Cardiac fibroblast (primary cell): Measurements from ENCODE around the gene ATP11B.

Source experiments
- DNase-seq, 2 donors: peaks; one replicate each; pipeline versions ENCODE4 v3.0.0 to v3.0.0-alpha.2; 2010; ENCODE audit warnings: low read depth in 2 of 2
- H3K4me3 ChIP-seq, 2 donors: replicated peaks in 1 of 2; 1 replicate in 1 of 2; 2 replicates in 1 of 2; pipeline ENCODE4 v1.5.1; 2011; ENCODE audit warnings: low read depth in 2 of 2, low read length in 2 of 2, mild to moderate bottlenecking in 2 of 2, moderate library complexity in 1 of 2
- TF ChIP-seq, protein P1 (sequence below): IDR thresholded peaks from one replicate; pipeline ENCODE4 v1.5.1; 2011; ENCODE audit warnings: low read depth, mild to moderate bottlenecking, low read length, inconsistent platforms

The ATP11B gene

DNA sequence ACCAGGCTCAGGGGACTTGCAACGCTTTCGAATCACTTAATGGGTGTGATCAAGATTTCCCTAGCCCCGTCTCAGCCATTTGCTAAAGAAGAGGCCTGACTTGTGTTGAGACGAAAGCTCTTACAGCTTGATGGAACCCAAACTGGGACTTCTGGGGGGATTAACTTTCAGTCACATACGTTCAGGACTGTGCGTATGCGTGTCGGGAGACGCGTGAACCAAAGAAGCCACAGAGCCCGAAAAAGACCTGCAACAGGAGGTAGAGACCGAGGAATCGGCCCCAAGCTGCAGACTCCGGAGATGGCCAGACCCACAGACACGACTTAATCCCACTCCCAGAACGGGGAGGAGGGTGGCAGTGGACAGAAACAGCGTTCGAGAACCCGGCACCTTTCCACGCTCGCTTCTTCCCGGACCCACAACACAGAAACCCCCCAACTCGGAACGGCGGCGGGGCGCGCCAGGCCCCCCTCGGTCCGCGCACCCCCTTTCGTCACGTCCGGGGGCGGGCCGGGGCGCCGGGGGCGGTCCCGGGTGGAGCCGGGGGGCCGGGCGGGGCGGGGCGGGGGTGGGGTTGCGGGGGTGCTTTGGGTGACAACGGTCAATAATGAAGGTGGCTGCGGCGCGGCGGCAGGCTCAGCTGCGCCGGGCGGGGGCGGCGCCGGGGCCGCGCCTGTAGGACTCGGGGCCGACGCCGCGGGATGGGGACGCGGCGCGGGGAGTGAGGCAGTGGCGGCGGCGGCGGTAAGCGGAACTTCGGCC, at the start of gene ATP11B:
Gene ATP11B, plus strand, starts transcription at position 604 of the 762 bp plus-strand sequence. CDS start 256 bp downstream, outside the sequence.
- DNase-seq, result peak; percentile 49 to 57
- peak within 1 kb of the TSS; percentile 84 to 87 for H3K4me3 ChIP-seq

DNA sequence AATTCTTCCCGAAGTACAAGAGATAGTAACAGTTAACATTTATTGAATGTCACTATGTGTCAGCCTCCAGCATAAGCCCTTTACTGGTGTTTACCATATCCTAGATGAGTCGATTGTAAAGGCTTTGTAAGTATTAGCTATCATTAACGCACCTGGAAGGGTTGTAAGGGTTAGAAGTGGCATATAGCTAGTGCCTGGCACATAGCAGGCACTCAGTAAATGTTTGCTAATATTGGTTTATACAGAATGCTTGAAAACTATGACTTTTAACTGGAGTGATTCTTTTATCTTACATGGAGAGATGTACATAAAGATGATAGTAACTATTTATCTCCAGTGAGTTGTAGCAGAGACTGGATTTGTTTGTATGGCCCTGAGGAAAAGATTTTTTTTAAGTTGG, 46.3 kb upstream of the ATP11B start:
- DNase-seq, result no peak
- no peak overlapping the region for H3K4me3 ChIP-seq
- TF ChIP-seq, protein P1, sequence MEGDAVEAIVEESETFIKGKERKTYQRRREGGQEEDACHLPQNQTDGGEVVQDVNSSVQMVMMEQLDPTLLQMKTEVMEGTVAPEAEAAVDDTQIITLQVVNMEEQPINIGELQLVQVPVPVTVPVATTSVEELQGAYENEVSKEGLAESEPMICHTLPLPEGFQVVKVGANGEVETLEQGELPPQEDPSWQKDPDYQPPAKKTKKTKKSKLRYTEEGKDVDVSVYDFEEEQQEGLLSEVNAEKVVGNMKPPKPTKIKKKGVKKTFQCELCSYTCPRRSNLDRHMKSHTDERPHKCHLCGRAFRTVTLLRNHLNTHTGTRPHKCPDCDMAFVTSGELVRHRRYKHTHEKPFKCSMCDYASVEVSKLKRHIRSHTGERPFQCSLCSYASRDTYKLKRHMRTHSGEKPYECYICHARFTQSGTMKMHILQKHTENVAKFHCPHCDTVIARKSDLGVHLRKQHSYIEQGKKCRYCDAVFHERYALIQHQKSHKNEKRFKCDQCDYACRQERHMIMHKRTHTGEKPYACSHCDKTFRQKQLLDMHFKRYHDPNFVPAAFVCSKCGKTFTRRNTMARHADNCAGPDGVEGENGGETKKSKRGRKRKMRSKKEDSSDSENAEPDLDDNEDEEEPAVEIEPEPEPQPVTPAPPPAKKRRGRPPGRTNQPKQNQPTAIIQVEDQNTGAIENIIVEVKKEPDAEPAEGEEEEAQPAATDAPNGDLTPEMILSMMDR, result no peak

More for the DNA sequence above, at the start of gene ATP11B:
- TF ChIP-seq, protein P1, result no peak

DNA sequence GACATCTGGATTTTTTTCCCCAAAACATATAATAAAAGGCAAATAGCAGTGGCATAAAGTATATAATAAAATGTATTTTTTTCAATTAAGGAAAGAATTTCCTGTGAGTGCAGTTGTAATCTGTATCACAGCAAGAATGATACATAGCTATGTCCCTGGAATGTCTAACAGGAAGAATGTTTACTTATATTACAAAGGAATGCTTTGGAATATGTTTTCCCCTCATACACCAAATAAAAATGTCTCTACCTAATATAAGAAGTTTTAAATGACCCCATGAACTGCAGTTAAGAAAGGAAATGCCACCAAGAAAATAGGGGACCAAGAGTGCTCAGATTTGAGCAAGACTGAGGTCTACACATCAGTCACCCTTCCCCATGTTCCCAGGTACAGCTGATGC, 38.0 kb upstream of the ATP11B start:
- no peak overlapping the region for H3K4me3 ChIP-seq
- DNase-seq, result peak; percentile 28 to 31
- TF ChIP-seq, protein P1, result no peak

DNA sequence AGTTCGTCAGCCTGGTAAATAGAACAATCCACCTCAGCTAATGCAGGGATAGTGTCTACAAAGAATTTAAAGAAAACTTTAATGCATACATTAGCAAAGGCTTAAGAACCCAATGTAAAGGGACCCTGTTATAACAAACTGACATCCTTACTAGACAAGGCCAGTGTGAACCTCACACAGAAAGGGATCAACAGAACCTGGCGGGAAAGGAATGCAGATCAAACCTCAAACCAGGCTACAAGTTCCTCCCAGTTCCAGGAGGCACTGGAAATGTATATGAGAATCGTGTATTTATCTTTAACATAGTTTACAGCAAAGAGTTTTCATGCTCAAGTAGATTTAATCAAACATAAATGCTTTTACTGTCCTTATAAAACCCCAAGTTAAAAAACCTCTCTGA, 37.6 kb upstream of the ATP11B start:
- H3K4me3 ChIP-seq, result no peak overlapping the region
- TF ChIP-seq, protein P1, result no peak
- no peak for DNase-seq

DNA sequence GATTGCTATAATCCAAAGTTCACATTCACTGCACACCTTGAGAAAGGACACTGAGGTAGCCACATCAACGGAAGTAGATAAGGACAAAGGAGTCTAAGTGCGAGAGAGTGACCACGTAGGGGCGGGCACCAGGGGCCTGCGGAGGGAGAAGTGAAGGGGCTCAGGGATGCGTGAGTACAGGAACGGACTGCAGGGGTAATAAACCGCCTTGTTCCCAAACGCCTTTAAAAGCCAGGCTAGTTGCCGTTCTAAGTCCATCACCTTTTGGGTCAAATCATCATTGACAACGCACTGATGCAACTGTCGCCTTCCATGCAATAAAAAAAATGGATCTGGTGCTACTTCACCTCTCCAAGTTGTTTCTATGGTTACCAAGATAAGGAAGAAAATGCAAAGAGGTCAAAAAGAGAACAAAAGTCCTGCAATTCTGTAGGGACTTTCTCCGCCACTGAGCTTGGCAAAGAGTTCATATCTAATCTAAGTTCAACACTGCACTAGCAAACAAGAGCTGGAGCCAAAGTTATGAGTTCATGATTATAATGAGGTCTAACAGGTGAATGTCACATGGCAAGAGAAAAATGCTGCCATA, 32.6 kb upstream of the ATP11B start:
- no peak overlapping the region for H3K4me3 ChIP-seq
- peak in 1 of 2 donors; percentile 26 for DNase-seq
- TF ChIP-seq, protein P1, result no peak

DNA sequence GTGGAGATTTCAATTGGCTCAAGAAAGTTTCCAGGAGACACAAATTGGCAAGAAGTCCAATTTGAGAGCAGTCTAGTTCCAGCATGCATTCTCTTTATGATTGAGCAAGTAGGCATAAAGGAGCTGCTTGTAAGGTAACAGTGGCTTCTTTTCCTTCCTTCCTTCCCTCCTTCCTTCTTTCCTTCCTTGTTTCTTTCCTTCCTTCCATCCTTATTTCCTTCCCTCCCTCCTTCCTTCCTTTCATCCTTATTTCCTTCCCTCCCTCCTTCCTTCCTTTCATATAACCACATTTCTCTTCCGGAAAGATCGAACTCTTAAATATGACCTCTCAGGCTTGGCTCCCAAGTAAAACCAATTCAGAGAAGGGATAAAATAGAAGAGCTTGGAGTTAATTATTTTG, 29.4 kb upstream of the ATP11B start:
- no peak for DNase-seq
- TF ChIP-seq, protein P1, result no peak
- no peak overlapping the region for H3K4me3 ChIP-seq
